Measurements from ENCODE around the gene PTOV1.

The PTOV1 gene

DNA sequence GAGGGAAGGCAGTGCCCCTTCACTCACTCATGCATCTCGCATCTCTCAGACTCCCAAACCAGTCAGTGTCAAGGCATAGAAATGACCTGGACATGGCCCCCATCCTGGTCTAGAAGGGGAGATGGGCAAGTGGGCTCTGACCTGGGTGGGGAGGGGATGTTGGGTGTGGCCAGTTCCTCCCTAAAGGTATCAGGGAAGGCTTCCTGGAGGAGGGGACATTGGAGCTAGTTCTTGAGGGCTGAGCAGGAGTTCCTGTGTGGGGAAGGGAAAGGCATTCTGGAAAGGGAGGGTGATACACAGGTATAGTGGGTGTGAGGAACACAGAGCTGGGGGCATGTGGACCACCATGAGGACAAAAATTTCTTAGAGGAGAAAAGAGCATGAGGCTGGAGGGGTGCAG lies 41.8 kb downstream of the PTOV1 start:
- no peak for DNase-seq

DNA sequence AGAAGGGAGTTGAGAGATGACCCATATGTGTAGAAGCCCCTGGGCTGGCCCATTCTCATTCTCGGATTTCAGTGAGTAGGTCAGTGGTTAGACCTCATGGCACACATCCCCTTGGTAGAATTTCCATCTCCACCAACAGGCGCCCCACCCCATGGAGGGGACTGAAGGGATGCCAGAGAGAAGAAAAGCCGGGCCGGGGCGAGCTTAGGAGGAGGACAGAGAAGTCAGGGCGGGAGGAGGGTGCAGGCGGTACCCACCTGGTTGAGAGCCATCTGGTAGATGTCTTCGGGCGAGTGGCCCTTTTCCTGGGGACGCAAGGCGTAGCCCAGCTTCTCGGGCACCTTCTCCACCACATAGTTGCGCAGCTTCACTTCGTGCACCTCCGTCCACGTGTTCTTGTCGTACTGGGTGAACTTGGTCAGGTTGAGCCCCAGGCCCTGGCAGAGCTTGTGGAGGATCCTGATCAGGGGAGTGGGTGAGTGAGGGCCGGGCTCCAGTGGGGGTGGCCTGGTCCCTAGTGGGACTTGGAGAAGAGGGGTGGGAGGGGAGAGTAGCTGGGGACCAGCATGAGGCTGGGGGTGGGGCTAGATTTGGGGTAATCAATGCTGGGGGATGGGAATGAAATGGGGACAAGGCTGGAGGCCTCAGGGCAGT lies 43.2 kb downstream of the PTOV1 start:
- no peak for DNase-seq

DNA sequence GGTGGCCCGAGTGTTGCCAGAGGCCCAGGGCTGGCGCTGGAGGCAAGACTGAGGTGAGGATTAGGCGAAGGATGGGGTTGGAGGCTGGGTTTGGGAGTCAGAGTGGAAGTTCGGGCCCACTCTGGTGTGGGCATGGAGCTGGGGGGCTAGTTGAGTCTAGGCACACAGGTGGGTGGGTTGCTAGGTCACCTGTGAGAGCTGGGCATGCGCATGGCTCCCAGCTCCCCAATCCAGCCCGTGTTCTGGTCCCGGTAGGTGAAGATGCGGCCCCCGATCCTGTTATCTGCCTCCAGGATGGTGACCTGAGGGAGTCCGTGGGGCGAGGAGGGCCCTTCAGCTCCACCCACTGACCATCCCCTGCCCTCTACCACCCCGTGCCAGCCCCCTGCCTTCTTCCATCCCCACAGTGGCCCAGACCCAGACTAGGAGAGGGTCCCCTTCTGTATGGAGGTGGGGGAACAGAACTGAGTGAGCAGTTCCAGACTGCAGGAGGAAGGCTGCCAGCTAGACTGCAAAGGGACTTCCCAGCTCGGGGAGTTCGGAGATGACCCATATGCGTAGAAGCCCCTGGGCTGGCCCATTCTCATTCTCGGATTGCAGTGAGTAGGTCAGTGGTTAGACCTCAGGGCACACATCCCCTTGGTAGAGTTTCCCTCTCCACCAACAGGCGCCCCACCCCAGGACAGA lies 44.1 kb downstream of the PTOV1 start:
- DNase-seq = no peak

DNA sequence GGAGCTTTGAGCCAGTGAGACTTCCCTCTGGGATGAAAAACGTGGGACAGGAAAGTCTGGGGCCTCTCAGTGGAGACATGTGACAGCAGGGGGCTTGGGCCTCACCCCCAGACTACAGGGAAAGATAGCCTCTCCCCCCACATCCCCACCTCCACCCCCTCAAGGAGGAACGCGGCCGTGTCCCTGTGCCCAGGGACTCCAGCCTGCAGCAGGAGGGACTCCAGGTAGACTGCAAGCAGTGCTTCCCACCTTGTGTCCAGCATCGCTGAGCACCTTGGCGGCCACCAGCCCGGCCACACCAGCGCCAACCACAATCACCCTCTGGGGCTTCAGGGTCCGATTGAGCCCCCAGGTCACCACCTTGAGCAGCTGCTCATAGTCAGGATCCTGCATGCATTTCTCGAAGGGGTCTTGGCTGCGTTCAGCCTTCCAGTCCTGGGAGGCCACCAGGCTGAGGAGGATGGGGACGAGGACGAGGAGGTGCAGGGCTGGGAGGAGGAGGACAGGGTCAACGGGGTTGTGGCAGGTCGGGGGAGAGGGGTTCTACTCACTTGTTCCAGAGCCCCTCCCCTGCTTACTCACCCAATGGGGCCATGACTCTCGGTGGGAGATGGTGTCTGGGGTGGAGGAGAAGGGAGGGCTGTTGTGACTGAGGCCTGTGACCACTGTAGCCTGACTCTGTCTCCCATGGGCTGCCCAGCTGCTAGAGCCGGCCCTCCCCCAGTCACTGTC lies 44.8 kb downstream of the PTOV1 start:
- no peak for DNase-seq

DNA sequence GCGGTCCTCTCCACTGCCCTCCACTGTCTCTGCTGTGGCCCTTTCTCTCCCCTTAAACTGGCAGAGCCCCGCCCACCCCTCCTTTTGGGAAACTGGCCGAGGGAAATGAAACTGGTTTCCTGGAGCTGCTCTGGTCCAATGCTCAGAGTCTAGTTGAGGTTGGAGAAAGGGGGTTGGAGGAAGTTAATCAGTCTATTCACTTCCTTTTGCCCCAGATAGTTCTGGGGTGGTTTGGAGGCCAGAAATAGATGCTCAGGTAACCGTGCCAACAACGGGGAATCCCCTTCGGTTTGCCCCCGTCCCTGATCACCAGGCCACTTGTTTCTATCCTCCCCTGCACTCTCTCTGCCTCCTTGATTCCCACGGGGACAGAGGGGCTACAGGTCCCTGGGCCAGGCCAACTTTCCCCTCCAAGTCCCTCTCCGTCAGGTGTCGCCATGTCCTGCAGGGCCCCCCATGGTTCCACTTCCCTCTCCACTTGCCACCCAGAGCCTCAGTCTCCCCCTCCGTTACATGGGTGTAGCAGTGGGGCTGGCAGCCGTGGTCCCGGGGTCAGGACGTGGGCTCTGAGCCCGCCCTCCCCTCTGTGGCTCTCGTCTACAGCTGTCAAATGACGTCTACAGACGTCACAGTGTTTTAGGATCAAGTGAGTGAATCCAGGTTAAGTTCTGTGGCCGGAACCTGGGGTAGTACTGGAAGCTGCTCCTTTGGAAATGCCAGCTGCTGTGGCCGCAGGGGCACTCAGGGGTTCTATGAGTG lies 46.1 kb downstream of the PTOV1 start, which contains the start of gene IL4I1:
IL4I1 (minus strand) TSS at position 25 of the 759 bp plus-strand sequence. CDS start 727 bp downstream, outside the sequence.
- DNase-seq = no peak

DNA sequence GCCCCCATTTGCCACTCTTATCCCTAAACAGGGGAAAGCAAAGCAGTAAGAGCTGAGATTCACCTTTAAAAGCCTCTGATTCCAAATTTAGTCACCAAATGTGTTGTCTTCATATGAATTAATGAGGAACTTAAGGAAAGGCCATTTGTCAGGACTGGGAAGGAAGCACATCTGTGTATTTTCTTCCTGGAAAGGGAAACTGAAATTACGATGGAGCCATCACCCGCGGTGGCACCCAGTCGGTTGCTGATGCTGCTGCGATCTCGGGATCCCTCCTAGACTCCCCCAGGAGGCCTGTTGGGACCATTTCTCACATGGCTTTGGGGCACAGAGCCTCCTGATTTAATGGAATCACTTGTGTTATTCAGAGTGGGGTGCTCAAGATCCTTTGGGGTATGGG lies 53.2 kb downstream of the PTOV1 start:
- no peak for DNase-seq

DNA sequence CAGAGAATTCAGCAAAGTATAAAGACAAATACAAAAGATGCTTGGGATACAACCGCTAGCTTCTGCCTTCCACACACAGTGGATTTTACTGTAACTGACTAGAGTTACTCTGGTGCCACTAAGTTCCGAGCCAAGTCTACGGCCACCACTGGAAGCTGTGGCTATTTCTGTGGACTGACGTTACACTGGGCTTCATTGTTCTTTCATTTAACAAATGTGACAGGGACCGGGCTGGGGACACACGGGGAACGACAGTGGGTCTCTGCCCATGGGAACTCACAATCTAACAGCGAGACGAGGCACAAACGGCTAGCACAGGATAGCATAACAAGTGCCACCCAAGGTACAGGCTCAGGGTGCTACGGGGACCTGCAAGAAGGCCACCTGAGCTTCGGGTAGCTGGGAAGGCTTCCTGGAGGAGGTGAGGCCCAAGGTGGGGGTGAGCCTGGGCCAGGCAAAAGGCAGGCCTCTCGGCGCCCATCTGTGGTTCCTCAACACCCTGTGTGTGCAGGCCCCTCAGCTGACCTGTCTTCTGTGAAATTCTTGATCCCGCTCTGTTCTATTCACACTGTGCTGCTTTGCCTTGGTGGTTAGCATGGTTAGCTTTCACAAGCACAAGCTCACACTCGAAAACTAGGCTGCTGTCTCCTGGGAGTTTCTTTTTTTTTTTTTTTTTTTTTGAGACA lies 56.1 kb downstream of the PTOV1 start:
- no peak for DNase-seq

DNA sequence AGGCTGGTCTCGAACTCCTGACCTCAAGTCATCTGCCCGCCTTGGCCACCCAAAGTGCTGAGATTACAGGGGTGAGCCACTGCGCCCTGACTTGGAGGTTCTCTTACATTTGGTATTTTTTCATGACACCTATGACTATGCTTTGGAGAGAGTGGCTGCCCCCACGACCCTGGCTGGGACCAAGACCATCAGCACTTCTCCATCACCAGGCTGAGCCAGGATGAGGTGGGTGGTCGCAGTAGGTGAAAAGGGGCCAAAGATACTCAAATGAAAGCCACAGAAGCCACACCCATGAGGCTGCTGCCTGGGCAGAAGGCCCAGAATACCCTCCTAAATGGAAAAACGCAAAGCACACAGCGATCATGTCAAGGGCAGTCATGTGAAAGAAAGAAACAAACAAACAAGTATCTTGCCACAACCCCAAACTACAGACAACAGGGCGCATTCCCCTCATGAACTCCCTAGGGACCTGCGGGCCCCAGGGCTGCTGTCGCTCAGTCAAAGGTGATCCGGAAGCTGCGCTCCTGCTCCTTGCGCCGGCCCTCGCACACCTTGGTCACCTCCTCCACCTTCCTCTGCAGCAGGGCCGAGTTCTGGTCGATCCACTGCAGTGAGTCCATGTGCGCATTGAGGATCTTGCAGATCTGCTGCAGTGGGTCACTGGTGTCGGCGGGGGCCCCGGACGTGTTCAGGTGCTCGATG lies 56.9 kb downstream of the PTOV1 start:
- DNase-seq = no peak

DNA sequence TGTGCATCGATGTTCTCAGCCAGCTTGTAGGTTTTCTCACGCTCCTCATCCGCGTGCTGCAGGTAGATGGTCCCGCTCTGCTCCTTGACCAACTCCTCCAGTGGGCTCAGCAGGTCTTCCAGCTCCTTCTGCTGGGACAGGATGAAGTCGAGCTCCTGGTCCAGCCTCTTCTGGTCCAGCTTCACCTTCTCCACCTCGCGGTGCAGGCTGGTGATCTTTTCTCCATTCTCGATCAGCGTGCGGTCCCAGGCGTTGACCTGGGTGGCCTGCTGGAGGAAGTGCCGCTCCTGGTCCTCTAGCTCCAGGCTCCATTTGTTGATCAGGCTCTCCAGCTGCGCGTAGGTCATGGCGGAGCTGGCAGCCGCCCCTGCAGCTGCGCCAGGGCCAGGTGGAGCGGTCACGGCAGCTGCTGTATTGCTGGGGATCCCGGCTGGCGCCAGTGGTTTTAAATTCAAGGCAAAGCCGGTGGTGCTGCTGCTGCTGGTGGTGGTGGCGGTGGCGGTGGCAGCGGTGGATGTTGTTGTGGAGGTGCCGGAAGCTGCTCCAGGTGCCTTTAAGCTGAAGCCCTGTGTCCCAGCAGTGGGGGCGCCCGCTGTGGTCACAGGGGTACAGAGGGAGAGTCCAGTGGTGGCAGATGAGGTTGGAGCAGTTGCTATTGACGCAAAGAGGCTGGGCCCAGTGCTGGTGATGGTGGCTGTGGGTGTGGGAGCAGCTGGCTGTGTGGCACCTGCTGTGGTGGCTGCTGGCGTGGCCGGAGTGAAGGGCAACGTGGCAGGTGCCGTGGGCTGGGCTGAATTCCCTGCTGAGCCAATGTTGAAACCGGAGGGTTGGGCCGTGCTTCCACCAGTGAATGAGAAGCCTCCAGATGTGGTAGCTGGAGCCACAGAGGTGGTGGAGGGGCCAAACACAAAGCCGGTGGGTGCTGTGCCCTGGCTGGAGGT lies 57.8 kb downstream of the PTOV1 start:
- no peak for DNase-seq

DNA sequence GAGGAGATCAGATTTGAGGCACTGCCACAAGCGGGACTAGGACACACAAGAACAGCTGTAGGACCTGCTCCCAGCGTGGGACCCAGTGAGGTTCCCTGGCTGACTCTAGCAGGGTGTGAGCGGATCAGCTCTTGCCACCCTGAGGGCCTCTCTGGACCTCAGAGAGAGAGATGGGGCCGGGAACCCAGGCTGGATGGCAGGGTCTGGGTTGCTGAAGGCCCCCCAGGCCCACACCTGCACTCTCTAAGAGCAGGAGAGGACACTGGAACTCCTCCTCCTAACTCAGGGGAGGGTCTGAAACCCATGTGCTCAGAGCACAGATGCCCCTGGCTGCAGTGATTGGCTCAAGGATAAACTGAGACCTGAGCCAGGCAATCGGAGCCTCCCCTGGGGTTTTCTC lies 59.2 kb downstream of the PTOV1 start:
- DNase-seq = no peak

All from cerebellar nuclear complex (tissue), 1 donor.